Measurements from ENCODE around the gene PROC.

GRCh38 chr2:127400897-127401756 lies 17.1 kb upstream of the PROC start:
- TF ChIP-seq YY1 (IDR thresholded peaks at IDR 0.05; ENCODE audit: extremely low read depth, insufficient replicate concordance, low read depth, low read length), result no peak
- no peak for TF ChIP-seq POLR2A (IDR thresholded peaks at IDR 0.05; ENCODE audit: borderline replicate concordance, extremely low read depth, insufficient read depth, insufficient read length)
- no peak for TF ChIP-seq CTCF (IDR thresholded peaks at IDR 0.05 in 2 of 3, conservative IDR thresholded peaks at IDR 0.05 in 1 of 3; ENCODE audit: borderline replicate concordance in 1 of 3, insufficient read depth in 1 of 3, low read depth in 2 of 3, low read length in 2 of 3)
- TF ChIP-seq, protein P1, sequence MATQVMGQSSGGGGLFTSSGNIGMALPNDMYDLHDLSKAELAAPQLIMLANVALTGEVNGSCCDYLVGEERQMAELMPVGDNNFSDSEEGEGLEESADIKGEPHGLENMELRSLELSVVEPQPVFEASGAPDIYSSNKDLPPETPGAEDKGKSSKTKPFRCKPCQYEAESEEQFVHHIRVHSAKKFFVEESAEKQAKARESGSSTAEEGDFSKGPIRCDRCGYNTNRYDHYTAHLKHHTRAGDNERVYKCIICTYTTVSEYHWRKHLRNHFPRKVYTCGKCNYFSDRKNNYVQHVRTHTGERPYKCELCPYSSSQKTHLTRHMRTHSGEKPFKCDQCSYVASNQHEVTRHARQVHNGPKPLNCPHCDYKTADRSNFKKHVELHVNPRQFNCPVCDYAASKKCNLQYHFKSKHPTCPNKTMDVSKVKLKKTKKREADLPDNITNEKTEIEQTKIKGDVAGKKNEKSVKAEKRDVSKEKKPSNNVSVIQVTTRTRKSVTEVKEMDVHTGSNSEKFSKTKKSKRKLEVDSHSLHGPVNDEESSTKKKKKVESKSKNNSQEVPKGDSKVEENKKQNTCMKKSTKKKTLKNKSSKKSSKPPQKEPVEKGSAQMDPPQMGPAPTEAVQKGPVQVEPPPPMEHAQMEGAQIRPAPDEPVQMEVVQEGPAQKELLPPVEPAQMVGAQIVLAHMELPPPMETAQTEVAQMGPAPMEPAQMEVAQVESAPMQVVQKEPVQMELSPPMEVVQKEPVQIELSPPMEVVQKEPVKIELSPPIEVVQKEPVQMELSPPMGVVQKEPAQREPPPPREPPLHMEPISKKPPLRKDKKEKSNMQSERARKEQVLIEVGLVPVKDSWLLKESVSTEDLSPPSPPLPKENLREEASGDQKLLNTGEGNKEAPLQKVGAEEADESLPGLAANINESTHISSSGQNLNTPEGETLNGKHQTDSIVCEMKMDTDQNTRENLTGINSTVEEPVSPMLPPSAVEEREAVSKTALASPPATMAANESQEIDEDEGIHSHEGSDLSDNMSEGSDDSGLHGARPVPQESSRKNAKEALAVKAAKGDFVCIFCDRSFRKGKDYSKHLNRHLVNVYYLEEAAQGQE (IDR thresholded peaks at IDR 0.05; ENCODE audit: low read depth), result no peak
- no peak for TF ChIP-seq ATF3 (IDR thresholded peaks at IDR 0.05)
- no peak for TF ChIP-seq EZH2 (IDR thresholded peaks at IDR 0.05)
- no peak for TF ChIP-seq FOSL1 (IDR thresholded peaks at IDR 0.05; ENCODE audit: low read depth)
- no peak for TF ChIP-seq ZFX (IDR thresholded peaks at IDR 0.05)
- no peak for TF ChIP-seq RAD21 (IDR thresholded peaks at IDR 0.05; ENCODE audit: low read depth)
- TF ChIP-seq POLR2AphosphoS5 (IDR thresholded peaks at IDR 0.05; ENCODE audit: low read depth, low read length), result no peak
- TF ChIP-seq ZNF274 (IDR thresholded peaks at IDR 0.05; ENCODE audit: low read depth, low read length), result no peak
- TF ChIP-seq SIN3A (IDR thresholded peaks at IDR 0.05; ENCODE audit: low read depth), result no peak
- TF ChIP-seq SRF (IDR thresholded peaks at IDR 0.05; ENCODE audit: low read depth), result no peak

All from HCT116 (cell line).